ENCODE measurements around the gene IARS2.

- TF ChIP-seq, protein P1, sequence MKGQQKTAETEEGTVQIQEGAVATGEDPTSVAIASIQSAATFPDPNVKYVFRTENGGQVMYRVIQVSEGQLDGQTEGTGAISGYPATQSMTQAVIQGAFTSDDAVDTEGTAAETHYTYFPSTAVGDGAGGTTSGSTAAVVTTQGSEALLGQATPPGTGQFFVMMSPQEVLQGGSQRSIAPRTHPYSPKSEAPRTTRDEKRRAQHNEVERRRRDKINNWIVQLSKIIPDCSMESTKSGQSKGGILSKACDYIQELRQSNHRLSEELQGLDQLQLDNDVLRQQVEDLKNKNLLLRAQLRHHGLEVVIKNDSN (IDR thresholded peaks at IDR 0.05) = no peak
- TF ChIP-seq EGR1 (IDR thresholded peaks at IDR 0.05) (no peak), YY1 (IDR thresholded peaks at IDR 0.05; ENCODE audit: low read depth) (no peak), EP300 (IDR thresholded peaks at IDR 0.05; ENCODE audit: borderline replicate concordance) (no peak), TCF12 (IDR thresholded peaks at IDR 0.05; ENCODE audit: low read depth) (no peak), TAF1 (IDR thresholded peaks at IDR 0.05; ENCODE audit: low read depth) (no peak), CEBPB (IDR thresholded peaks at IDR 0.05) (no peak)
- TF ChIP-seq, protein P2, sequence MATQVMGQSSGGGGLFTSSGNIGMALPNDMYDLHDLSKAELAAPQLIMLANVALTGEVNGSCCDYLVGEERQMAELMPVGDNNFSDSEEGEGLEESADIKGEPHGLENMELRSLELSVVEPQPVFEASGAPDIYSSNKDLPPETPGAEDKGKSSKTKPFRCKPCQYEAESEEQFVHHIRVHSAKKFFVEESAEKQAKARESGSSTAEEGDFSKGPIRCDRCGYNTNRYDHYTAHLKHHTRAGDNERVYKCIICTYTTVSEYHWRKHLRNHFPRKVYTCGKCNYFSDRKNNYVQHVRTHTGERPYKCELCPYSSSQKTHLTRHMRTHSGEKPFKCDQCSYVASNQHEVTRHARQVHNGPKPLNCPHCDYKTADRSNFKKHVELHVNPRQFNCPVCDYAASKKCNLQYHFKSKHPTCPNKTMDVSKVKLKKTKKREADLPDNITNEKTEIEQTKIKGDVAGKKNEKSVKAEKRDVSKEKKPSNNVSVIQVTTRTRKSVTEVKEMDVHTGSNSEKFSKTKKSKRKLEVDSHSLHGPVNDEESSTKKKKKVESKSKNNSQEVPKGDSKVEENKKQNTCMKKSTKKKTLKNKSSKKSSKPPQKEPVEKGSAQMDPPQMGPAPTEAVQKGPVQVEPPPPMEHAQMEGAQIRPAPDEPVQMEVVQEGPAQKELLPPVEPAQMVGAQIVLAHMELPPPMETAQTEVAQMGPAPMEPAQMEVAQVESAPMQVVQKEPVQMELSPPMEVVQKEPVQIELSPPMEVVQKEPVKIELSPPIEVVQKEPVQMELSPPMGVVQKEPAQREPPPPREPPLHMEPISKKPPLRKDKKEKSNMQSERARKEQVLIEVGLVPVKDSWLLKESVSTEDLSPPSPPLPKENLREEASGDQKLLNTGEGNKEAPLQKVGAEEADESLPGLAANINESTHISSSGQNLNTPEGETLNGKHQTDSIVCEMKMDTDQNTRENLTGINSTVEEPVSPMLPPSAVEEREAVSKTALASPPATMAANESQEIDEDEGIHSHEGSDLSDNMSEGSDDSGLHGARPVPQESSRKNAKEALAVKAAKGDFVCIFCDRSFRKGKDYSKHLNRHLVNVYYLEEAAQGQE (IDR thresholded peaks at IDR 0.05; ENCODE audit: low read depth) = no peak
Observed at GRCh38 chr1:220044678-220045355, 49.1 kb upstream of the IARS2 start.
